Glutamatergic neuron (in vitro differentiated cells): ENCODE results near the gene PROS1. TPM values are rescaled to one million over a fixed set of nuclear protein-coding genes. Genes with fewer than 3 reads are reported as not detected.
A peak's percentile ranks its signal among the peaks of the same experiment; 100 is the strongest.
"Not testable (repeated sequence)": the region's sequence is repeated elsewhere in the genome, so short reads cannot be mapped to it uniquely, and the experiment has no call there.

Source experiments
- DNase-seq: peaks from one replicate; pipeline ENCODE4 v3.0.0; 2022
- H3K27ac Mint-ChIP-seq: one replicate; pipeline ENCODE4 v1.8.0; 2020; ENCODE audit warnings: mild to moderate bottlenecking, mixed read lengths, inconsistent platforms; ENCODE audit not compliant: unreplicated experiment
- H3K27me3 Mint-ChIP-seq: one replicate; pipeline ENCODE4 v1.8.0; 2020; ENCODE audit warnings: mild to moderate bottlenecking, moderate library complexity, mixed read lengths, inconsistent platforms; ENCODE audit not compliant: unreplicated experiment
- H3K36me3 Mint-ChIP-seq: one replicate; pipeline ENCODE4 v1.8.0; 2020; ENCODE audit warnings: mild to moderate bottlenecking, mixed read lengths, inconsistent platforms; ENCODE audit not compliant: unreplicated experiment
- H3K4me1 Mint-ChIP-seq: one replicate; pipeline ENCODE4 v1.8.0; 2020; ENCODE audit warnings: mild to moderate bottlenecking, low read depth, mixed read lengths, inconsistent platforms; ENCODE audit not compliant: unreplicated experiment
- H3K4me3 Mint-ChIP-seq: one replicate; pipeline ENCODE4 v1.8.0; 2020; ENCODE audit warnings: mild to moderate bottlenecking, mixed read lengths, inconsistent platforms; ENCODE audit not compliant: unreplicated experiment
- H3K9me3 Mint-ChIP-seq: one replicate; pipeline ENCODE4 v1.8.0; 2020; ENCODE audit warnings: mild to moderate bottlenecking, moderate library complexity, mixed read lengths, inconsistent platforms; ENCODE audit not compliant: unreplicated experiment
- CTCF ChIP-seq: fragments of 200-600 bp; sonication (generic); IDR thresholded peaks from one replicate; pipeline ENCODE4 v1.5.0; 2021; ENCODE audit not compliant: partially characterized antibody, unreplicated experiment
- total RNA-seq: library from RNA; stranded (reverse); fragmentation: NEBNext Ultra II Directional; extraction: Animal tissue kit (Norgen Biotek cat#: 25700); gene quantifications from one replicate; pipeline ENCODE4 v1.2.1, GENCODE V29; 2021; ENCODE audit not compliant: unreplicated experiment

The PROS1 gene
- total RNA-seq, 1 donor from 2014 or later, result 4.9 TPM

- Mint-ChIP-seq H3K27me3 (peaks cover 2% of the 10 kb centered on the region), H3K27ac (peak within 1 kb of the TSS; percentile 89)
Measured at GRCh38 chr3:93979850-93980676, 6.4 kb upstream of the PROS1 start, which contains the start of gene ARL13B. ARL13B (plus strand) TSS chr3:93980155; CDS start chr3:93980424, 269 bp downstream.

GRCh38 chr3:93969997-93970396 lies 3.7 kb downstream of the PROS1 start:
- DNase-seq, result no peak
- TF ChIP-seq CTCF, result no peak
- H3K9me3 Mint-ChIP-seq, result peaks cover 3% of the 10 kb centered on the region
- no peaks in the 10 kb centered on the region for H3K36me3 Mint-ChIP-seq
- H3K4me3 Mint-ChIP-seq, result no peak overlapping the region
- peaks cover 2% of the 10 kb centered on the region for H3K27me3 Mint-ChIP-seq
- peaks cover 3% of the 10 kb centered on the region for H3K4me1 Mint-ChIP-seq
- H3K27ac Mint-ChIP-seq, result no peak overlapping the region

More at GRCh38 chr3:93979850-93980676, 6.4 kb upstream of the PROS1 start, which contains the start of gene ARL13B:
- H3K36me3 Mint-ChIP-seq, result no peaks in the 10 kb centered on the region
- peaks cover 2% of the 10 kb centered on the region for H3K9me3 Mint-ChIP-seq
- TF ChIP-seq CTCF, result no peak
- H3K4me1 Mint-ChIP-seq, result peaks cover 7% of the 10 kb centered on the region
- DNase-seq, result peak; percentile 94
- peak within 1 kb of the TSS; percentile 92 for H3K4me3 Mint-ChIP-seq

- peaks cover 2% of the 10 kb centered on the region for H3K27me3 Mint-ChIP-seq
- no peak for TF ChIP-seq CTCF
- peaks cover 3% of the 10 kb centered on the region for H3K9me3 Mint-ChIP-seq
- H3K36me3 Mint-ChIP-seq, result no peaks in the 10 kb centered on the region
- peaks cover 3% of the 10 kb centered on the region for H3K4me1 Mint-ChIP-seq
- H3K27ac Mint-ChIP-seq, result no peak overlapping the region
- DNase-seq, result no peak
- no peak overlapping the region for H3K4me3 Mint-ChIP-seq
Measured at GRCh38 chr3:93969443-93969842, 4.3 kb downstream of the PROS1 start.

GRCh38 chr3:93965106-93965505 lies 8.6 kb downstream of the PROS1 start:
- H3K27me3 Mint-ChIP-seq, H3K27ac Mint-ChIP-seq, DNase-seq, H3K4me1 Mint-ChIP-seq, H3K36me3 Mint-ChIP-seq, H3K9me3 Mint-ChIP-seq, H3K4me3 Mint-ChIP-seq: not testable (repeated sequence)

- no peak for DNase-seq
- no peak for TF ChIP-seq CTCF
- Mint-ChIP-seq H3K27me3 (no peaks in the 10 kb centered on the region), H3K27ac (no peak overlapping the region), H3K4me3 (no peak overlapping the region), H3K4me1 (no peaks in the 10 kb centered on the region), H3K36me3 (no peaks in the 10 kb centered on the region), H3K9me3 (peaks cover 1% of the 10 kb centered on the region)
Measured at GRCh38 chr3:93962798-93963197, 10.9 kb downstream of the PROS1 start.
